Cardiac fibroblast (primary cell): ENCODE measurements around the gene TEX19.

Source experiments
- DNase-seq, 2 donors: peaks; one replicate each; pipeline versions ENCODE4 v3.0.0 to v3.0.0-alpha.2; 2010; ENCODE audit warnings: low read depth in 2 of 2
- H3K4me3 ChIP-seq, 2 donors: replicated peaks in 1 of 2; 1 replicate in 1 of 2; 2 replicates in 1 of 2; pipeline ENCODE4 v1.5.1; 2011; ENCODE audit warnings: low read depth in 2 of 2, low read length in 2 of 2, mild to moderate bottlenecking in 2 of 2, moderate library complexity in 1 of 2
- CTCF ChIP-seq: IDR thresholded peaks from one replicate; pipeline ENCODE4 v1.5.1; 2011; ENCODE audit warnings: low read depth, mild to moderate bottlenecking, low read length, inconsistent platforms

The TEX19 gene

GRCh38 chr17:82314012-82314726, 44.9 kb upstream of the TEX19 start:
- no peak for TF ChIP-seq CTCF
- DNase-seq: no peak
- H3K4me3 ChIP-seq: no peak overlapping the region

DNA sequence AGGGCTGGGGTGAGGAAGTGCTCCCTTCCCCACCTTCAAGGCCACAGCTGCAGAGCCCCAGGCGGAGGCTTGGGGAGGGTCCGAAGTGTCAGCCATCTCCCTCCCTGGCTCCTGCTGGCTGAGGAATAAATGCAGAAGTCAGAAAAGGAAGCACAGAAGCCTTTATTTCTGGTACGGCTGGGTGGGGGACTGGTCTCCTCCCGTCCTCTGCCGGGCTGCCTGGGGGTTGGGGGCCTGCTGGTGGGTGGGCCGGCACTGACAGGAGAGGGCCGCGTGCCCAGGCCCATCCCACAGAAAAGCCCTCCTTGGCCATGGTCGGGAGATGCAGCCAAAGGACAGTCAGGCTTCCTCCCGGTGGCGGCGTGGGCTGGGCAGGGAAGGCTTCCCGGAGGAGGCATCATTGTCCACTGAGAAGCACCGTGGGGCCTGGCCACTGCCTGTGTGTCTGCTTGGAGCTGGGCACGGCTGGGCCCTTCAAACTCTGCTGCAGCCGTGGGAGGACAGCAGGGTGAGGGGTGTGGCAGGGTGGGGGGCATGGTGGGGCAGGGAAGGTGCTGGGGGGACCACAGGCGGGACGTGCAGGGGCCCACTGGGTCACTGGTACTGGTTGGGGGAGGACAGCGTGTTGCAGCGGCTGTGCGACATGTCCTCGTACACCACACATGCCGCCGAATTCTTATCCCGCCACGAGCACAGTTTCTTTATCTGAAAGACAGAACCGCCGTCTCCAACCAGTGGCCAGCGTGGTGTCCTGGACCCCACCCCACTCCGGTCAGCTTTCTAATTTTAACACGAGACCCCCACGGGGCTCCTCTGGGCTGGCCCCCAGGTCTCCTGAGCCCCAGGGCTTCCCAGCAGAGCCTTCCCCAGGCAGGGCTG, 44.1 kb upstream of the TEX19 start:
- TF ChIP-seq CTCF: no peak
- DNase-seq: no peak
- no peak overlapping the region for H3K4me3 ChIP-seq

GRCh38 chr17:82315703-82316358, 43.2 kb upstream of the TEX19 start:
- no peak overlapping the region for H3K4me3 ChIP-seq
- no peak for TF ChIP-seq CTCF
- no peak for DNase-seq

GRCh38 chr17:82316651-82317393, 42.2 kb upstream of the TEX19 start:
- no peak for TF ChIP-seq CTCF
- H3K4me3 ChIP-seq: no peak overlapping the region
- DNase-seq: no peak

DNA sequence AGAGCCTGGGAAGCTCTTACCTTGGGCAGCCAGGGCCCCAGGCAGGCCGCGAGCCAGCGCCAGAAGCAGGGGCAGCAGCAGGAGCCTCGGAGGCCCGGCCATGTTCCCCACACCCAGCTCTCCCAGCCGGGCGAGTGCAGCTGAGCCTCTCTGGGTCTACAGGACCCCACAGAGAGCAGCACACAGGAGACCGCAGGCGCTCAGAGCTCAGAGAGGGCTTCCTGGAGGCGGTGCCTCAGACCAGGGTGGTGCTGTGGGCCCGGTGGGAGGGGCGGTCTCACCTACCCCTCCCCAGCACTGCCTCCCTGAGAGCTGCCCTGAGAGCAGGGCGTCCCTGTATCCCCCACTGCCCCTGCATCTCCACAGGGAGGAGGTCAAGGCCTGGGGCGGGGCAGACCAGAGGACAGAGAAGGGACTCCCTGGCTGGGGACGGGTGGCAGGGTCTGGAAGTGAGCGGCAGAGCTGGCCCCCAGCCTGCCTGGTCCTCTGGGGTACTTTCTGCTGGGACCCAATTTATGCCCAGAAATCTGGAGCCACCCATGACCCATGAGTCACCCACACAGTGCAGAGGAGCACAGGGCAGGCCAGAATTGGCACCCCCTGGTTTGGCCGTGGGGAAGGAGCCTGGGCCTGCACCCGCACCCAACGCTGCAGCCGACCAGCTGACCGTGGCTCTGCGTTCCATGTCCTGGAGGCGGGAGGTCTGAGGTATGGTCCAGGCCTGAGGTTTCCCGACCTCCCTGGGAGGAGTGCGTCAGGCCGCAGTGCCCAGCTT, 41.5 kb upstream of the TEX19 start, which contains the start of gene CD7:
Gene CD7, minus strand, starts transcription at position 215 of the 775 bp plus-strand sequence. Its CDS starts 113 bp downstream, at position 102.
- TF ChIP-seq CTCF: no peak
- H3K4me3 ChIP-seq: no peak within 1 kb of the TSS
- no peak for DNase-seq

- no peak for DNase-seq
- no peak for TF ChIP-seq CTCF
- H3K4me3 ChIP-seq: no peak overlapping the region
These were observed 40.9 kb upstream of the TEX19 start for GRCh38 chr17:82318169-82318498.
